Measurements from ENCODE around the gene TNNI3. TPM values are rescaled to one million over a fixed set of nuclear protein-coding genes. Genes with fewer than 3 reads are reported as not detected.

TNNI3 gene
- 0.37 TPM in 1 of 2 replicates, not detected in the other for total RNA-seq

DNA sequence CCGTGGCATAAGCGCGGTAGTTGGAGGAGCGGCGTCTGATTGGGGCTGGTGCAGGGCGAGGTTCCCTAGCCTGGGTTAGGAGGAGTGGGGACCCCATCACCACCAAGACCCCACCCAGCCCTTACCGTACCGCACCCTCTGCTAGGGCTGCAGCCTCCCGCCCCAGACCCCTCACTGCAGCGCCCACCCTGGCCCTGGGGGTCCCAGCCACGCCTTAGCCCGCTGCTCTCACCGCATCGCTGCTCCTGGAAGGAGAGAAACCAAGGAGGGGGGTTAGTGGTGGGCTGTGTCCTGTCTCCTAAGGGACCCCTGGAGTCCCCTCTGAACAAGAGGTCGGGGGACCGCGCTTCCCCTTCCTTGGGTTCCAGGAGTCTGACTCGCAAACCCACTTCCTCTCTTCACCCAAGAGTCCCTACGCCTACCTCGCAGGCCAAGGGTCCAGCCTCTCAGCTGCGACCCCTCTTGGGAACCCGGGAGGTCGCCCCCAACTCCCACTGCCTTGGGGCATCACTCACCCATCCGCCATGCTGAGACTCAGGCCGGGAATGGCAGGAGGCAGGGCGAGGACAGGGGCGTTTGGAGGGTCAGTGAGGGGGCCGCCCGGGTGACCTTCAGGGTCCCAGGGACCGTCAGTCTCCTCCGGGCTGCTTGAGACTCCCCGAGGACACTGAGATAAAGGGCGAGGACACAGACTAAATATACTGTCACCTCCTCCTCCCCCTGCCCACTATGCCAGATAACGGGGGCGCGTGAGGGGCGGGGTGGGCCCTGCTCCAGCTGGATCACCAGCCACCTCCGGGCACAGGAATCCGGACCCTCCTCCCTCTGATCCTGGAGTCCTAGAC lies at the start of gene TNNI3:
Gene TNNI3 (minus strand): TSS at position 669 of the 845 bp plus-strand sequence. CDS start 143 bp downstream, at position 526.

DNA sequence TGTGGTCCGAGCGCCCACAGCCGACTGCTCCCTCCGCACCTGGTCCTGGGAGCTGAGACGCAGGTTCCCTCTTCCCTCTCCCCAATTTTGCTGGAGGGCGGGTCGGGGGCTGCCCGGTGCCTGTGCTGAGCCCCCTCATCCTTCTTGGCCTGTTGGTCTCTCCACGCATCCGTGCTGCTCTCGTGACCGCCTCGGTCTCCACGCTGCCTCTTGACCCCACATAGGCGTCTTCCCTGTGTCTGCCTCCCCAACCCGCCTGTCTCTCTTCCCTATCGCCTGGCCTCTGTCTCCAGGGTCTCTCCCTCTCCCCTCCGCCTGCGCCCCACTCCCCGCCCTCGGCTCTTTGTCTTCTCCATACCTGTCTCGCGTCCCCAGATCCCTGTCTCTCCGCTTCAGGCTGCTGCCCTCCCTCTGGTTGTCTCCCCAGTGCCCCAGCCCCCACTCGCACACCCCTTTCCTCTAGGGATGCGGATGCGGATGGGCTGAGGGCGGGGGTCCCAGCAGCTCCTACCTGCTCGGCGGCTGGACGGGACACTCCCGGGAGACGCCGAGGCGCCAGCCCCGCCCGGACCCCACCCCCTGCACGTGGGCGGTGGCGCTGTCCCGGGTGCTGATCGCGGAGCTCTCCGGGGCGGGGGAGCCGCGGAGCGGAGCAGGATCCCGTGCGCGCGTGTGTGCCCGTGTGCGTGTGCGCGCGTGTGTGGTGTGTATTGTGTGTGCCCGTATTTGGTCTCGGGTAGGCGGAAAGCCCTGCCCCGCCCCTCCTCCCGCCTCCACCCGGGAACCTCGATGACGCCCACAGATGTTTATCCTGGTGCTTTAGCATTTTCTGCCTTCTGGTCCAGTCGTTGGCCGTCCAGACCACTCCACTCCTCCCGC lies 22.3 kb upstream of the TNNI3 start, which contains the start of gene SYT5:
Gene SYT5 (minus strand): TSS at position 684 of the 879 bp plus-strand sequence. CDS start 1,248 bp downstream, outside the sequence.

GRCh38 chr19:55166530-55167268 lies 9.2 kb upstream of the TNNI3 start, which contains the start of gene DNAAF3:
TSS of gene DNAAF3 (minus strand) at chr19:55166613. CDS start at chr19:55166413, 200 bp downstream.

DNA sequence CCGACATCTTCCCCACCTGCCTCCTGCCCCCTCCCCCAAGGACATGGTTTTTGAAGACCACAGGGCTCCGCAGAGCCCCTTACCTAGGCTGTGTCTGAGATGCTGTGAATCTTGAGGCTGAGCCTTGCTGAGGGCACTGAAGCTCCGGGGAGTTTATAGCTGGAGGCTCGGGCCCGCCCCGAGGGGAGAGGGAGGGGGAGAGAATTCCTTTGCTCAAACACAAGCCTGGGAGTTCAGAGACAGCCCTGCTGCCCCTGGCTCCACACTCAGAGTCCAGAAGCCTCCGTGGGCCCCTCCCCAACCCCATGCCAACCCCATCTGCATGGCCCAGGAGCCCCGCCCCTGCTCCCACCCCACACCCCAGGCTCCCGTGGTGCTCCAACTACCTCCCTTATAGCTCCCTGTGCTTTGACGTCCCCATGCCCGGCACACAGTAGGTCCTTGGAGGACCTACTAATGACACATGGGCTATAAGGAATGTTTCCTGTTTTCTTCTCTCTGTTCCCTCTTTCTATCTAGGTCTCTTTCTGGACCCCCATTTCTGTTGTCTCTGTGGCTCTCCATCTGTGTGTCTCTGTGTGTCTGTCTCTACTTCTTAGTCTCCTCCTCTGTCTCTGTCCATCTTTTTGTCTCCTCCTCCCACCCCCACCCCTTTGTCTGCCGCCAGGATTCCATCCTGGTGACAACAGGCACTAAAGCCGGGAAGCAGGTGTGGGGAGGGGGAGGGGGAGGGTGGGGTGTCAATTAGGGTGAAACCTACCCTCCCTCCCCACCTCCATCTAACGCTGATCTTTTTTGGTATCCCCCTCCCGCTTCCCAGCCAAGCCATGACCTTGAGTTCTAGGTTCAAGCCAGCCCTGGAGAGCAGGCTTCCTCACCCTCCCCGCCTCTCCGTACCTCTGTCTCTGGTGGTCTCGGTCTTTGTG lies 8.2 kb downstream of the TNNI3 start, which contains the start of gene TNNT1:
Gene TNNT1 (minus strand): TSS at position 129 of the 926 bp plus-strand sequence. CDS start 2,049 bp downstream, outside the sequence.

GRCh38 chr19:55116859-55117662 lies 40.5 kb downstream of the TNNI3 start, which contains the start of gene PPP1R12C:
TSS of gene PPP1R12C (minus strand) at chr19:55117637. CDS start at chr19:55117543, 94 bp downstream.

Small RNA genes within 50 kb of the gene (small RNA-seq; reads per million reads assigned to genes)
- not detected for gene MIR7975
- gene RF01210: not detected

Other genes starting within 250 kb of the TNNI3 start
- gene NLRP7, start 210.2 kb downstream of the TNNI3 start, total RNA-seq: not detected in 2 replicates
- under 0.01 and 0.37 TPM in 2 replicates for gene NLRP2, start 191.4 kb downstream of the TNNI3 start, total RNA-seq
- not detected in 2 replicates for gene GP6, start 119.5 kb downstream of the TNNI3 start, total RNA-seq
- gene RDH13, start 94.6 kb downstream of the TNNI3 start, total RNA-seq: 11.0 and 14.3 TPM in 2 replicates
- 0.98 TPM in 1 of 2 replicates, not detected in the other for gene EPS8L1, start 81.9 kb downstream of the TNNI3 start, total RNA-seq
- gene PPP1R12C, start 40.1 kb downstream of the TNNI3 start, total RNA-seq: 39.3 and 55.1 TPM in 2 replicates
- gene TNNT1, start 8.5 kb downstream of the TNNI3 start, total RNA-seq: 0.73 and 2.9 TPM in 2 replicates
- gene DNAAF3, start 8.9 kb upstream of the TNNI3 start, total RNA-seq: 0.59 and 1.5 TPM in 2 replicates
- 0.39 and 1.1 TPM in 2 replicates for gene SYT5, start 22.6 kb upstream of the TNNI3 start, total RNA-seq
- gene PTPRH, start 51.8 kb upstream of the TNNI3 start, total RNA-seq: 5.3 and 11.4 TPM in 2 replicates
- gene TMEM86B, start 71.0 kb upstream of the TNNI3 start, total RNA-seq: 0.73 and 2.3 TPM in 2 replicates
- 32.3 and 44.8 TPM in 2 replicates for gene PPP6R1, start 101.3 kb upstream of the TNNI3 start, total RNA-seq
- gene HSPBP1, start 122.4 kb upstream of the TNNI3 start, total RNA-seq: 36.6 and 38.9 TPM in 2 replicates
- gene BRSK1, start 126.3 kb upstream of the TNNI3 start, total RNA-seq: 0.59 and 1.8 TPM in 2 replicates
- gene TMEM150B, start 167.6 kb upstream of the TNNI3 start, total RNA-seq: not detected in 2 replicates
- gene KMT5C, start 182.1 kb upstream of the TNNI3 start, total RNA-seq: 6.6 and 7.6 TPM in 2 replicates
- not detected in 2 replicates for gene COX6B2, start 197.0 kb upstream of the TNNI3 start, total RNA-seq
- not detected in 2 replicates for gene GARIN5B, start 205.5 kb upstream of the TNNI3 start, total RNA-seq
- 0.37 and 1.6 TPM in 2 replicates for gene IL11, start 212.7 kb upstream of the TNNI3 start, total RNA-seq
- gene TMEM190, start 219.1 kb upstream of the TNNI3 start, total RNA-seq: not detected in 2 replicates
- gene TMEM238, start 226.6 kb upstream of the TNNI3 start, total RNA-seq: not detected in 2 replicates
- 171 and 427 TPM in 2 replicates for gene RPL28, start 228.2 kb upstream of the TNNI3 start, total RNA-seq

All from subcutaneous preadipocyte (primary cell).